Mucosa of descending colon (tissue), 3 donors: Measurements from ENCODE around the gene CADM2. TPM values are rescaled to one million over a fixed set of nuclear protein-coding genes. Genes with fewer than 3 reads are reported as not detected.

Experiments used
- ATAC-seq: fragments of 200-7000 bp; cut with Tn5 transposase; one replicate; pipeline ENCODE4 v1.9.1; 2020; ENCODE audit warnings: mild to moderate bottlenecking, moderate library complexity
- DNase-seq, 3 donors: peaks; one replicate each; pipeline ENCODE4 v3.0.0-alpha.2; 2020
- H3K36me3 ChIP-seq: fragments of 200-600 bp; one replicate; pipeline ENCODE4 v1.8.0; 2021; ENCODE audit warnings: low read depth, mild to moderate bottlenecking
- H3K4me1 ChIP-seq: fragments of 200-600 bp; one replicate; pipeline ENCODE4 v1.8.0; 2021; ENCODE audit warnings: low read depth, mild to moderate bottlenecking
- H3K4me3 ChIP-seq: fragments of 200-600 bp; one replicate; pipeline ENCODE4 v1.8.0; 2021; ENCODE audit warnings: mild to moderate bottlenecking
- H3K9me3 ChIP-seq: fragments of 200-600 bp; one replicate; pipeline ENCODE4 v1.8.0; 2021; ENCODE audit warnings: mild to moderate bottlenecking
- intact Hi-C, 2 donors: fragments of 100-400 bp; cut with DNase I in 1 of 2; cut with micrococcal nuclease in 1 of 2; formaldehyde crosslinking; loops; one replicate each; pipeline versions ENCODE4 v1.11.0 to v1.11.1; 2022; cut with DNase I, micrococcal nuclease
- total RNA-seq, 3 donors: library from RNA; stranded (reverse); fragmentation: NEBNext Ultra II Directional in 2 of 3; extraction: Animal tissue kit (Norgen Biotek cat#: 25700) in 2 of 3; gene quantifications; one replicate each; pipeline versions ENCODE4 v1.2.1 to v1.2.4, GENCODE V29; 2021 to 2023
- TF ChIP-seq, protein P1 (sequence below): fragments of 200-600 bp; IDR thresholded peaks from one replicate; pipeline ENCODE4 v1.8.0; 2022; ENCODE audit warnings: antibody characterized with exemption, mild to moderate bottlenecking
- donor health status: DM: no; HTN: no; CAD: no; lungs with moderate emphysema.
- donor health status: DM: no; HTN: no; CAD: no.
- donor health status: DM: no; HTN: yes; CAD: no.

CADM2 gene
- total RNA-seq, 3 donors from 2014 or later: 0.67 to 12.8 (median 1.2) TPM

DNA sequence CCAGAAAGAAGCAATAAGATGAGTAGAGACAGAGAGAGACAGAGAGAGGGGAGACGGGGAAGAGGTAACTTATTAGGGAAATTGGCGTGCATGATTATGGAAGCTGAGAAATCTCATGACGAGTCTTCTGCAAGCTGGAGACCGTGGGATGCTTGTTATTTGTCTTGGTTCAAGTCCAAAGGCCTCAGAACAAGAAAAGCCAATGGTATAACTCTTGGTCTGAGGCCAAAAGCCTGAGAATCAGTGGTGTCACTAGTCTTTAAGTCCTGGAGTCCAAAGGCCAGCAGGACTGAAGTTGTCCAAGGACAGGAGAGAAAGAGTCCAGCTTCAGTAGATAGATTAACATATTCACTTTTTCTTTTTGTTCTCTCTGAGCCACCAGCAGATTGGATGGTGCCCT, 613.6 kb downstream of the CADM2 start:
- ATAC-seq: no peak
- intact Hi-C loops: loop anchor here in 1 of 2 donors (10.0 kb wide), 1 partner anchor 672 kb away; no protein-coding TSS in a partner anchor
- DNase-seq: no peak

DNA sequence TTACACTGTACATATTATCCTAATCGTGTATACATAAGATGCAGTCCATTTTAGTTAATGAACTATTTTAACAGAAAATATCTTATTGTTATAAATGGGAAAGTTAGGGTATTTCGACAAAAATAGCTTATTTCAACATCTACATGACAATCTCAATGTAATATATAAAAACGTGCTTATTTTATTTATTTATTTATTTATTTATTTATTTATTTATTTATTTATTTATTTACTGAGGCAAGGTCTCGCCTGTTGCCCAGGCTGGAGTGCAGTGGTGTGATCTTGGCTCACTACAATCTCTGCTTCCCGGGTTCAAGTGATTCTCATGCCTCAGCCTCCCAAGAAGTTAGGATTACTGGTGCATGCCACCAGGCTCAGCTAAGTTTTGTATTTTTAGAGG, 614.2 kb downstream of the CADM2 start:
- ATAC-seq: no peak
- Histone ChIP-seq H3K36me3 (no peaks in the 10 kb centered on the region), H3K4me3 (no peak overlapping the region), H3K9me3 (no peaks in the 10 kb centered on the region), H3K4me1 (no peaks in the 10 kb centered on the region)
- DNase-seq: no peak
- TF ChIP-seq, protein P1, sequence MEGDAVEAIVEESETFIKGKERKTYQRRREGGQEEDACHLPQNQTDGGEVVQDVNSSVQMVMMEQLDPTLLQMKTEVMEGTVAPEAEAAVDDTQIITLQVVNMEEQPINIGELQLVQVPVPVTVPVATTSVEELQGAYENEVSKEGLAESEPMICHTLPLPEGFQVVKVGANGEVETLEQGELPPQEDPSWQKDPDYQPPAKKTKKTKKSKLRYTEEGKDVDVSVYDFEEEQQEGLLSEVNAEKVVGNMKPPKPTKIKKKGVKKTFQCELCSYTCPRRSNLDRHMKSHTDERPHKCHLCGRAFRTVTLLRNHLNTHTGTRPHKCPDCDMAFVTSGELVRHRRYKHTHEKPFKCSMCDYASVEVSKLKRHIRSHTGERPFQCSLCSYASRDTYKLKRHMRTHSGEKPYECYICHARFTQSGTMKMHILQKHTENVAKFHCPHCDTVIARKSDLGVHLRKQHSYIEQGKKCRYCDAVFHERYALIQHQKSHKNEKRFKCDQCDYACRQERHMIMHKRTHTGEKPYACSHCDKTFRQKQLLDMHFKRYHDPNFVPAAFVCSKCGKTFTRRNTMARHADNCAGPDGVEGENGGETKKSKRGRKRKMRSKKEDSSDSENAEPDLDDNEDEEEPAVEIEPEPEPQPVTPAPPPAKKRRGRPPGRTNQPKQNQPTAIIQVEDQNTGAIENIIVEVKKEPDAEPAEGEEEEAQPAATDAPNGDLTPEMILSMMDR: no peak
- intact Hi-C loops: loop anchor here in 1 of 2 donors (10.0 kb wide), 1 partner anchor 672 kb away; no protein-coding TSS in a partner anchor

More for the DNA sequence above, 613.6 kb downstream of the CADM2 start:
- H3K9me3 ChIP-seq: no peaks in the 10 kb centered on the region
- no peak overlapping the region for H3K4me3 ChIP-seq
- TF ChIP-seq, protein P1: no peak
- no peaks in the 10 kb centered on the region for H3K4me1 ChIP-seq
- H3K36me3 ChIP-seq: no peaks in the 10 kb centered on the region

DNA sequence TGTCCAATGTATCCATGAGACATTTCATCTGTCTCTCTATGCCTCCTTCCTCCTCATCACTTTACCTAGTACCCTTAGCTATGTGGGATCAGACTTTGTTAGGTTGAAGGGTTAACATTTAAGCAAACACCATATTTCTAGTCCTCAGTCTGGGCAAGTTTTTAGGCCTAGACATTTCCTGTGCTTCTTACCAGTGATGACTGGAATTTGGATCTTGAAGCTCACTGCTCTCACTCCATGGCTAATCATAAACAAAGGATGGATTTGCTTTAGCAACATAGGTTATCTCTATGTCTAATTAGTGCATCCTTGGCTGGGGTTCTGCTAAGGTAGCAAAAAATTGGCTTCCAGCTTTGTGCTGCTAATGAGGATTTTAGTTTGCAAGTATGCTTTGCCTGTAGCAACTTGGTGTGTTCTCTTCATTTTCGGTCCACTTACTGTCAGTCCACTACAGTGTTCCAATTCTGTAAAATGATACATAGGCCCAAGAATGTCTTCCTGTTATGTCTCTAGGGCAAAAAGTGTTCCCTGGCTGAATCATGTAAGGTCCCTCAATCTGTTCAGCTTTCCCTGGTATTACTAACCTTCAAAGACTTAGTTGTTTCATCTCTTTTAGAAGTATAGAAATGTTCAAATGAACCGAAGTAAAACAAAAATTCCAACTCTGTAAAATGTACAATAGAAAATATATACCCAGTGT, 615.4 kb downstream of the CADM2 start:
- no peak overlapping the region for H3K4me3 ChIP-seq
- DNase-seq: no peak
- H3K4me1 ChIP-seq: no peaks in the 10 kb centered on the region
- ATAC-seq: no peak
- intact Hi-C loops: loop anchor here in 1 of 2 donors (10.0 kb wide), 1 partner anchor 671 kb away; no protein-coding TSS in a partner anchor
- TF ChIP-seq, protein P1: no peak
- no peaks in the 10 kb centered on the region for H3K9me3 ChIP-seq
- no peaks in the 10 kb centered on the region for H3K36me3 ChIP-seq

DNA sequence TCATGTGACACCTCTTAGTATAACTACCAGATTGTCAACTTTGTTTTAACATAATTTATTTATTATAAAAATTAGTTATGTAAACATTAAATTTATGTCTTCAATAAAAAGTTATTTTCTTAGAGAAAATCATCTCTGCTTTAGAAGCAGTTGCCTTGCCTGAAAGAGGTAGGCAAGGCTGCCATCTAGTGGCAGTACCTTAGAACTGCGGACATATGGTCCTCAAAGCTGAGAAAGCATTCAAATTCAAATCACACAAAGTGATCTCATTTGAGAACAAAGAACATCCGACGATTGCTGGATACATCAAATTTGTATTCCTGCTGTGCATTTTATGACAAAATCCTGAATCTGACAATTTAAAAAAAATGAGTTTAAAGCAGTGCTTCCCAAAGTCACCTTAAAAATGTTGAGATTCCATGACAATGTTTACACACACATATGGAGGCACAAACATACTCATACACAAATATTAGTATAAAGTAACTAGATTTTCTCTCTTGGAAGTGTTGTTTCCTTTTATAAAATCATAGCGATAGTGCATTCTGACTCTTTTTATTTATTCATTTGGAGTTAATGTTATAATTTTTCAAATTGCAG, 617.4 kb downstream of the CADM2 start:
- DNase-seq (peak in 2 of 3 donors; percentile 25 to 55), ATAC-seq (peak; percentile 66)
- Histone ChIP-seq H3K4me3 (no peak overlapping the region), H3K36me3 (no peaks in the 10 kb centered on the region), H3K4me1 (no peaks in the 10 kb centered on the region), H3K9me3 (no peaks in the 10 kb centered on the region)
- intact Hi-C loops: loop anchor here (5.0 to 10.0 kb wide), 2 partner anchors 669 to 1029 kb away; no protein-coding TSS in a partner anchor
- TF ChIP-seq, protein P1: peak; percentile 66

DNA sequence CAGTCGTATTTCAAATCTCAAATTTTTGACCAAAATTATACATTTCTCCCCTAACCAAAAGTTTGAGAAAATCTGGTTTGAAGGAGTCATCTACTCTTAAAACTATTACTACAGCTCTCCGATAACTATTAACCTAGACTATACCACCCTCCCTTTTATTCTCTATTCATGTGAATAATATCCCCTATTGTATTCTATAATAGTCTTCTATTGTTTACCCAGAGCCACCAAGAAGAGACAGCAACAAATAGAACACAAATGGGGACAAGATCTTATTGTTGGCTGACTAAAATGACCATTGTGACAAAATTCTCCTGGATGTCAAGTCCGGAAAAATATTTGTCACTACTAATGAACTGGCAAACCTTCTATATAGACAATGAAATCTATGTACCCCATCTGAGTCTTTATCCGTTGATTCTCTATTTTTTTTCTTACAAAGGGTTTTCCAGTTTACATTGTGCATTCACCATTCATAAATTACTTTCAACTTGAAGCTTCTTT, 618.0 kb downstream of the CADM2 start:
- Histone ChIP-seq H3K9me3 (no peaks in the 10 kb centered on the region), H3K36me3 (no peaks in the 10 kb centered on the region), H3K4me1 (no peaks in the 10 kb centered on the region), H3K4me3 (no peak overlapping the region)
- ATAC-seq (no peak), DNase-seq (no peak)
- TF ChIP-seq, protein P1: no peak
- intact Hi-C loops: loop anchor here (5.0 to 10.0 kb wide), 2 partner anchors 668 to 1029 kb away; no protein-coding TSS in a partner anchor
